GM23248 (cell line): ENCODE results near the gene ALPL. TPM values are rescaled to one million over a fixed set of nuclear protein-coding genes. Genes with fewer than 3 reads are reported as not detected.

ENCODE experiments used
- DNase-seq: peaks from one replicate; pipeline ENCODE4 v3.0.0-alpha.2; 2015
- H2AFZ ChIP-seq: fragments of 200-600 bp; sonication (generic); 2 replicates; pipeline ENCODE4 v1.6.1; 2016; ENCODE audit warnings: antibody characterized with exemption
- H3F3A ChIP-seq: fragments of 200-600 bp; sonication (generic); 2 replicates; pipeline ENCODE4 v1.6.1; 2016; ENCODE audit warnings: mild to moderate bottlenecking, antibody characterized with exemption, mixed run types; ENCODE audit not compliant: insufficient read depth
- H3K27ac ChIP-seq: fragments of 200-600 bp; sonication (generic); 2 replicates; pipeline ENCODE4 v1.5.1; 2016; ENCODE audit warnings: mild to moderate bottlenecking
- H3K27me3 ChIP-seq: fragments of 200-600 bp; sonication (generic); replicated peaks from 2 replicates; pipeline ENCODE4 v1.6.1; 2016; ENCODE audit warnings: mild to moderate bottlenecking; ENCODE audit not compliant: insufficient read depth
- H3K36me3 ChIP-seq: fragments of 200-600 bp; sonication (generic); 2 replicates; pipeline ENCODE4 v1.6.1; 2016; ENCODE audit warnings: low read depth, mild to moderate bottlenecking
- H3K4me1 ChIP-seq: fragments of 200-600 bp; sonication (generic); 2 replicates; pipeline ENCODE4 v1.6.1; 2016; ENCODE audit warnings: mild to moderate bottlenecking; ENCODE audit not compliant: insufficient read depth
- H3K4me2 ChIP-seq: fragments of 200-600 bp; sonication (generic); one replicate; pipeline ENCODE4 v1.6.1; 2016; ENCODE audit warnings: mild to moderate bottlenecking; ENCODE audit not compliant: unreplicated experiment
- H3K4me3 ChIP-seq: fragments of 200-600 bp; sonication (generic); 2 replicates; pipeline ENCODE4 v1.5.1; 2016; ENCODE audit warnings: mild to moderate bottlenecking
- H3K79me2 ChIP-seq: fragments of 200-600 bp; sonication (generic); 2 replicates; pipeline ENCODE4 v1.6.1; 2016; ENCODE audit warnings: mild to moderate bottlenecking; ENCODE audit not compliant: insufficient read depth
- H3K9ac ChIP-seq: fragments of 200-600 bp; sonication (generic); 2 replicates; pipeline ENCODE4 v1.6.1; 2016; ENCODE audit warnings: mild to moderate bottlenecking
- H3K9me2 ChIP-seq: fragments of 200-600 bp; sonication (generic); 2 replicates; pipeline ENCODE4 v1.6.1; 2016; ENCODE audit warnings: mixed run types, mild to moderate bottlenecking, moderate library complexity; ENCODE audit not compliant: insufficient read depth
- H3K9me3 ChIP-seq: fragments of 200-600 bp; sonication (generic); one replicate; pipeline ENCODE4 v1.6.1; 2017; ENCODE audit warnings: low read depth
- H4K20me1 ChIP-seq: fragments of 200-600 bp; sonication (generic); 2 replicates; pipeline ENCODE4 v1.6.0; 2016; ENCODE audit not compliant: insufficient read depth
- EZH2 ChIP-seq: fragments of 200-600 bp; sonication (generic); IDR thresholded peaks from 2 replicates; pipeline ENCODE4 v1.6.1; 2018; ENCODE audit warnings: antibody characterized with exemption, mild to moderate bottlenecking; ENCODE audit not compliant: insufficient read depth, poor library complexity, severe bottlenecking
- EZH2phosphoT487 ChIP-seq: fragments of 200-600 bp; sonication (generic); IDR thresholded peaks from 2 replicates; pipeline ENCODE4 v1.6.1; 2018; ENCODE audit warnings: antibody characterized with exemption, moderate library complexity, mild to moderate bottlenecking, low read depth; ENCODE audit not compliant: insufficient read depth
- WGBS, 2 experiments: methylation state at CpG; one replicate each; pipeline ENCODE4 v1.1.6; 2015 to 2017; ENCODE audit warnings: low lambda C conversion rate in 2 of 2, low coverage in 1 of 2; ENCODE audit errors: missing lambda C conversion rate in 2 of 2; 5-methylcytosine and 5-hydroxymethylcytosine counted together
- in situ Hi-C: fragments of 300-500 bp; cut with MboI; formaldehyde crosslinking; loops from 2 replicates; pipeline ENCODE4 v1.15.0; 2020
- polyA plus RNA-seq: library from polyadenylated mRNA; unstranded; fragments of >200 nt; fragmentation: Nextera tagmentation; extraction: Ambion mirVana; gene quantifications from 2 replicates; pipeline ENCODE4 v1.2.1, GENCODE V29; 2016
- total RNA-seq: library from RNA; depleted of rRNA; stranded (reverse); fragments of >200 nt; shearing (Covaris generic); gene quantifications from 2 replicates; pipeline ENCODE4 v1.2.3, GENCODE V29; 2014

Gene ALPL
- total and polyA plus RNA-seq, 2 experiments from 2014 or later: 0.95 TPM; not detected in 1

DNA sequence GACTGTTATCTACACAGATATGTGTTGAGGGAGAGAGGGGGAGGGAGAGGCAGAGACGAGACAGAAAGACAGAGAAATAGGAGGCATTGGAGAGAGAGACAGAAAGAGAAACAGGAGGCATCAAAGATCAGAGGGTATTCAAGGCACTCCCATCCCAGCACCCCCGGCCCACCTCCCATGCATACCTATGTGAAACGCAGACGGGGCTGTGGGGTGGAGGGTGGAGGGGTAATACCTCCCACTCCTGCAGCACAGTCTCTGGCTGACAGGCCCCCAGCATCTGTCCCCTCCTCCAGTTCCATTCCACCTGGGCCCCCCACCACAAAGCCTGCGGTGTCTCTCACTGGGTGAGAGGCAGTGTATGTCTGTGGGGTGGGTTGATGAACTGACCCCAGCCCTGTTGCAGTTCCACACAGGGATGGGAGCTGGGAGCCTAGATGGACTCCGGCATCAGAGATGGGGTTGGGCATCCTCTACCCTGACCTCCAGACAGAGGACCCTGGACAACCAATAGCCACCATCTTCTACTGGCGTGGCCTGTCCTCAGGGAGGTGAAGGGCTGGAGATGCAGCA lies 110.2 kb downstream of the ALPL start:
- Histone ChIP-seq H3F3A (no peaks in the 10 kb centered on the region), H3K9me2 (no peaks in the 10 kb centered on the region), H3K79me2 (no peaks in the 10 kb centered on the region), H3K27ac (no peak overlapping the region), H2AFZ (no peak overlapping the region), H3K9me3 (no peaks in the 10 kb centered on the region), H3K27me3 (peaks cover 4% of the 10 kb centered on the region), H3K36me3 (no peaks in the 10 kb centered on the region), H4K20me1 (no peaks in the 10 kb centered on the region), H3K4me3 (no peak overlapping the region), H3K4me2 (no peak overlapping the region), H3K4me1 (no peaks in the 10 kb centered on the region), H3K9ac (no peak overlapping the region)
- TF ChIP-seq EZH2phosphoT487 (no peak), EZH2 (no peak)
- DNase-seq: no peak
- 62 to 100% methylated on average over 3 to 7 of the region's 7 CpGs for WGBS, 2 experiments
- in situ Hi-C loops: no loop called here

DNA sequence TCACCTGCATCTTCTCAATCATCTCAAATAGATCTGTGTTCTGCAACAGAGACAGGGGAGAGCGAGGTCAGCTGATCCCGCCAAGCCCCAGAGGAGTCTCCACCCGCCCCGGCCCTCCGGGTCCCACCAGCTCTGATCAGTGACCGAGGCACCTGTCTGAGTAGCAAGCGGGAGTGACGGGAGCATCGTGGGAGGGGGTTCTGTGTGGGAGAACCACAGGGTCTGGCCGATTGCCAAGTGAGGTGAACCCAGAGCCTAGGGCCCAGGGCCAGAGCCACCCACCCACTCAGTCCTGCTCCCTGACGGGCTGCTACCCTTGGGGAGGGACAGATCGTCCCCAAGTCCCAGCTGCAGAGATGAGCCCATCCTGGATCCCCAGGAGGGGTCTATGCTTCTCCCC lies 110.8 kb downstream of the ALPL start:
- H3K4me3 ChIP-seq: no peak overlapping the region
- H3K27me3 ChIP-seq: peaks cover 4% of the 10 kb centered on the region
- H3K36me3 ChIP-seq: no peaks in the 10 kb centered on the region
- no peaks in the 10 kb centered on the region for H3K4me1 ChIP-seq
- no peak for DNase-seq
- H3F3A ChIP-seq: no peaks in the 10 kb centered on the region
- no peak overlapping the region for H2AFZ ChIP-seq
- no peak for TF ChIP-seq EZH2
- no peak for TF ChIP-seq EZH2phosphoT487
- no peaks in the 10 kb centered on the region for H3K9me2 ChIP-seq
- no peak overlapping the region for H3K9ac ChIP-seq
- no peak overlapping the region for H3K27ac ChIP-seq
- 55 to 56% methylated on average over 10 to 12 of the region's 12 CpGs for WGBS, 2 experiments
- no peaks in the 10 kb centered on the region for H3K9me3 ChIP-seq
- H3K4me2 ChIP-seq: no peak overlapping the region
- no peaks in the 10 kb centered on the region for H3K79me2 ChIP-seq
- in situ Hi-C loops: no loop called here
- no peaks in the 10 kb centered on the region for H4K20me1 ChIP-seq

DNA sequence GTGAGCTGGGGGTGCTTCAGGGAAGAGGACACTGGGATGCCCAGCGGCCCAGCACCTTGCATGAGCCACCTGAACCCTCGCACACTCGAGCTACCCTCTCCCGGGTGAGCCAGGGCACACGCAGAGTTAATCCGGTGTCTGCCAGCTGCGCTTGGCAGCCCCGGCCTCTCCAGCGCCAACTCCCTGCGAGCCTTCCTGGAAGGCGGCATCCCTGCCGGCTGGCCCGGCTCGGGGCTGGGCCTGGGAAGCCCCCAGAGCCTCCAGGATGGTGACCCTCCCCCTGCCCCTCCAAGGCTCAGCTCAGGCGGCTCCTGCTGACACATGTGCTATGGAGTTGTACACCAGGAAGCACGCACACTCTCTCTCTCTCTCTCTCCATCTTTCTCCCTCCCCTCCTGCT lies 111.3 kb downstream of the ALPL start:
- Histone ChIP-seq H3K4me2 (no peak overlapping the region), H4K20me1 (no peaks in the 10 kb centered on the region), H2AFZ (no peak overlapping the region), H3K9me3 (no peaks in the 10 kb centered on the region), H3K27me3 (peaks cover 7% of the 10 kb centered on the region), H3K9me2 (no peaks in the 10 kb centered on the region), H3K27ac (no peak overlapping the region), H3F3A (no peaks in the 10 kb centered on the region), H3K4me1 (no peaks in the 10 kb centered on the region), H3K4me3 (no peak overlapping the region), H3K79me2 (no peaks in the 10 kb centered on the region), H3K9ac (no peak overlapping the region), H3K36me3 (no peaks in the 10 kb centered on the region)
- TF ChIP-seq EZH2 (no peak), EZH2phosphoT487 (no peak)
- DNase-seq: peak; percentile 13
- in situ Hi-C loops: no loop called here
- WGBS, 2 experiments: 13 to 14% methylated on average over 15 to 16 of the region's 16 CpGs

DNA sequence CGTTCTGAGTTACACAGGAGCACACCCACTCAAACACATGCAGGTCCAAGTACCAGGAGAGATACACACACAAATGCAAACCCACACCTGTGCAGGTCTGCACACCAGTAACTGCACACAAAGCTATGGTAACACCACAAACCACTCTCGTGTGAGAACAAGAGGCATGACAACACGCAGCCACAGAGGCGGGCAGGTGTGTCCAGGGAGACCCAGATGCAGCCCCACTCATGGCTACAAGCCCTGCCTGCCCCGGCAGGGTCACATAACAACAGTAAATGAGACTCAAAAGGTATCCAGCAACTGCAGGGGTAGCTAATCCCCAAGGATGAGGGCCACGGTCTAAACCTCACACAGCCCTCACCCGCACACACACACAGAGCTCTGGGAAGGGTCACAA lies 111.8 kb downstream of the ALPL start:
- H3K4me2 ChIP-seq: no peak overlapping the region
- no peak for DNase-seq
- TF ChIP-seq EZH2 (no peak), EZH2phosphoT487 (no peak)
- H3K9me2 ChIP-seq: no peaks in the 10 kb centered on the region
- WGBS, 2 experiments: 90 to 92% methylated on average over 7 of the region's 7 CpGs
- no peaks in the 10 kb centered on the region for H3K9me3 ChIP-seq
- H3K9ac ChIP-seq: no peak overlapping the region
- H3K79me2 ChIP-seq: no peaks in the 10 kb centered on the region
- in situ Hi-C loops: no loop called here
- no peaks in the 10 kb centered on the region for H3K36me3 ChIP-seq
- peaks cover 9% of the 10 kb centered on the region for H3K27me3 ChIP-seq
- H3K27ac ChIP-seq: no peak overlapping the region
- no peak overlapping the region for H3K4me3 ChIP-seq
- no peak overlapping the region for H2AFZ ChIP-seq
- H4K20me1 ChIP-seq: no peaks in the 10 kb centered on the region
- no peaks in the 10 kb centered on the region for H3K4me1 ChIP-seq
- no peaks in the 10 kb centered on the region for H3F3A ChIP-seq
